RPMI7951 (cell line): ENCODE results near the gene CACNA1S. TPM values are rescaled to one million over a fixed set of nuclear protein-coding genes. Genes with fewer than 3 reads are reported as not detected.

Source experiments
- DNase-seq: peaks from one replicate; pipeline ENCODE4 v3.0.0-alpha.2; 2012; ENCODE audit warnings: low read depth
- total RNA-seq: library from RNA; depleted of rRNA; stranded (reverse); fragments of >200 nt; shearing (Covaris generic); gene quantifications from 2 replicates; pipeline ENCODE4 v1.2.3, GENCODE V29; 2014

CACNA1S gene
- total RNA-seq, 1 experiment from 2014 or later: not detected

- DNase-seq: no peak
Measured at GRCh38 chr1:201116091-201116490, 3.9 kb upstream of the CACNA1S start.

GRCh38 chr1:201115390-201115937 is 3.2 kb upstream of the CACNA1S start:
- no peak for DNase-seq

- DNase-seq: peak; percentile 89
Measured at GRCh38 chr1:201114245-201115131, 2.3 kb upstream of the CACNA1S start.

GRCh38 chr1:201113451-201114244 is 1.4 kb upstream of the CACNA1S start:
- DNase-seq: no peak

- no peak for DNase-seq
Measured at GRCh38 chr1:201112926-201113325, 700 bp upstream of the CACNA1S start.

GRCh38 chr1:201111672-201112071 is 554 bp downstream of the CACNA1S start:
- DNase-seq: no peak

GRCh38 chr1:201111156-201111555 is 1.1 kb downstream of the CACNA1S start:
- DNase-seq: no peak

- no peak for DNase-seq
Measured at GRCh38 chr1:201110616-201111015, 1.6 kb downstream of the CACNA1S start.

GRCh38 chr1:201110138-201110537 is 2.1 kb downstream of the CACNA1S start:
- no peak for DNase-seq

GRCh38 chr1:201109651-201110050 is 2.6 kb downstream of the CACNA1S start:
- DNase-seq: no peak

- DNase-seq: no peak
Measured at GRCh38 chr1:201108614-201109013, 3.6 kb downstream of the CACNA1S start.

- no peak for DNase-seq
Measured at GRCh38 chr1:201105688-201106087, 6.5 kb downstream of the CACNA1S start.

- DNase-seq: no peak
Measured at GRCh38 chr1:201104141-201104540, 8.1 kb downstream of the CACNA1S start.

GRCh38 chr1:201103666-201104065 is 8.6 kb downstream of the CACNA1S start:
- DNase-seq: no peak

- no peak for DNase-seq
Measured at GRCh38 chr1:201100169-201100930, 11.9 kb downstream of the CACNA1S start.

- no peak for DNase-seq
Measured at GRCh38 chr1:201098992-201099677, 13.1 kb downstream of the CACNA1S start.

- DNase-seq: no peak
Measured at GRCh38 chr1:201096977-201097856, 15.0 kb downstream of the CACNA1S start.

- no peak for DNase-seq
Measured at GRCh38 chr1:201096041-201096461, 16.2 kb downstream of the CACNA1S start.

GRCh38 chr1:201095581-201095980 is 16.6 kb downstream of the CACNA1S start:
- no peak for DNase-seq

- no peak for DNase-seq
Measured at GRCh38 chr1:201094832-201095231, 17.4 kb downstream of the CACNA1S start.
